Measurements from ENCODE around the gene IL1A. TPM values are rescaled to one million over a fixed set of nuclear protein-coding genes. Genes with fewer than 3 reads are reported as not detected.

Gene IL1A
- total and polyA plus RNA-seq, 10 of the 15 experiments (the other 5 are each of a cell fraction or from before 2014, with no cell fraction given), result 0.10 to 8.7 (median 6.9) TPM

GRCh38 chr2:112725545-112726457, 58.5 kb downstream of the IL1A start (continued):
- TF ChIP-seq FOXK2 (IDR thresholded peaks at IDR 0.05) (no peak), JUND (IDR thresholded peaks at IDR 0.05; ENCODE audit: low read depth, low read length) (0 out of 2 replicates have a peak, but pooled peaks have one; percentile 36), ZNF24 (IDR thresholded peaks at IDR 0.05) (no peak), HDAC2 (IDR thresholded peaks at IDR 0.05) (no peak), MTA2 (IDR thresholded peaks at IDR 0.05; ENCODE audit: low read depth) (no peak; the same call in 1 of the 2 replicates), IRF4 (IDR thresholded peaks at IDR 0.05; ENCODE audit: low read depth, low read length) (0 out of 2 replicates have a peak, but pooled peaks have one; percentile 42), CEBPZ (IDR thresholded peaks at IDR 0.05; ENCODE audit: low read depth, low read length) (no peak), CHD2 (IDR thresholded peaks at IDR 0.05; ENCODE audit: borderline replicate concordance, low read depth, low read length) (no peak), SMARCA5 (IDR thresholded peaks at IDR 0.05) (peak; percentile 86), NRF1 (conservative IDR thresholded peaks at IDR 0.05; ENCODE audit: low read depth, low read length) (no peak), SMC3 (IDR thresholded peaks at IDR 0.05; ENCODE audit: borderline replicate concordance, low read length) (peak; percentile 25; the same call in 1 of the 2 replicates), POLR2A (IDR thresholded peaks at IDR 0.05; ENCODE audit: low read depth, low read length) (peak; percentile 55; the same call in 1 of the 2 replicates), IKZF2 (IDR thresholded peaks at IDR 0.05) (peak; percentile 27 to 43; a peak in 2 of 4 replicates), IKZF1 (conservative IDR thresholded peaks at IDR 0.05) (peak; percentile 41), NR2C1 (IDR thresholded peaks at IDR 0.05) (0 out of 2 replicates have a peak, but pooled peaks have one; percentile 5), CREM (IDR thresholded peaks at IDR 0.05; ENCODE audit: low read depth) (peak; percentile 23; the same call in 1 of the 2 replicates), KLF5 (IDR thresholded peaks at IDR 0.05; ENCODE audit: partially characterized antibody) (no peak), RAD21 (IDR thresholded peaks at IDR 0.05; ENCODE audit: insufficient read depth, low read depth, low read length) (0 out of 2 replicates have a peak, but pooled peaks have one; percentile 6), MLLT1 (IDR thresholded peaks at IDR 0.05) (0 out of 2 replicates have a peak, but pooled peaks have one; percentile 39), CBX5 (IDR thresholded peaks at IDR 0.05; ENCODE audit: low read depth) (no peak)

Data from GM12878 (cell line).